AG04450 (cell line): ENCODE results near the gene RP2. TPM values are rescaled to one million over a fixed set of nuclear protein-coding genes. Genes with fewer than 3 reads are reported as not detected.

Source experiments
- CTCF ChIA-PET: fragments of 300-600, 350-600 bp; formaldehyde crosslinking; extraction: SDS; loops from one replicate; lab custom pipeline; 2022; ENCODE audit warnings: antibody characterized with exemption, inconsistent platforms; lab: Charles Lee
- POLR2A ChIA-PET: fragments of 350-600 bp; formaldehyde crosslinking; extraction: SDS; loops from one replicate; lab custom pipeline; 2021; ENCODE audit warnings: antibody characterized with exemption, inconsistent platforms; lab: Yijun Ruan, JAX
- DNase-seq: peaks from one replicate; pipeline ENCODE4 v3.0.0-alpha.2; 2011; ENCODE audit warnings: low read depth, low spot score
- H3K27ac ChIP-seq: one replicate; pipeline ENCODE4 v1.5.1; 2012; ENCODE audit warnings: low read depth, low read length, control low read depth
- H3K27me3 ChIP-seq: one replicate; pipeline ENCODE4 v1.6.0; 2012; ENCODE audit warnings: low read length; ENCODE audit not compliant: control insufficient read depth, insufficient read depth
- H3K4me3 ChIP-seq: 2 replicates; pipeline ENCODE4 v1.5.1; 2011; ENCODE audit warnings: mild to moderate bottlenecking, low read depth, low read length, control low read depth
- H3K9me3 ChIP-seq: 2 replicates; pipeline ENCODE4 v1.5.1; 2012; ENCODE audit warnings: low read length; ENCODE audit not compliant: control insufficient read depth, insufficient read depth
- polyA plus RNA-seq: library from polyadenylated mRNA; depleted of rRNA; stranded (reverse); fragments of >200 nt; gene quantifications from 2 replicates; pipeline ENCODE4 v1.2.3, GENCODE V29; 2011
- TF ChIP-seq, protein P1 (sequence below): IDR thresholded peaks from 2 replicates; pipeline ENCODE4 v1.5.1; 2011; ENCODE audit warnings: low read depth, low read length, control low read depth, inconsistent platforms

Gene RP2
- polyA plus RNA-seq, 1 experiment: 16.6 TPM

DNA sequence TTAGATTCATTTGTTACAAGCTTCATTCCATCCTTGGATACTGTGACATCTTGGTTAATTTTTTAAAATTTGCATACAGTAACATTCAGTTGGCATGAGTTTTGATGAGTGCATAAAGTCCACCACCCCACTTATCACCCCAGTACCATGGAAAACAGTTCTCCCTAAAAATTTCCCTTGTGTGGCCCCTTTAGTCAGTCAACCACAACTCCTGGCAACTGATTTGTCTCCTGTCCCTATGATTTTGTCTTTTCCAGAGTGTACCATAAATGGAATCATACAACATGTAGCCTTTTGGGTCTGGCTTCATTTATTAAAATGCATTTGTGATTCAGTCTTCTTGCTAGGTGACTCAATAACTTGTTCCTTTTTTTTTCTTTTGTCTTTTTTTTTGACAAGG, 29.9 kb downstream of the RP2 start:
- Histone ChIP-seq H3K4me3 (no peak overlapping the region), H3K9me3 (no peaks in the 10 kb centered on the region), H3K27ac (no peak overlapping the region), H3K27me3 (no peaks in the 10 kb centered on the region)
- DNase-seq: no peak
- ChIA-PET CTCF (no interaction called here), POLR2A (no interaction called here)
- TF ChIP-seq, protein P1, sequence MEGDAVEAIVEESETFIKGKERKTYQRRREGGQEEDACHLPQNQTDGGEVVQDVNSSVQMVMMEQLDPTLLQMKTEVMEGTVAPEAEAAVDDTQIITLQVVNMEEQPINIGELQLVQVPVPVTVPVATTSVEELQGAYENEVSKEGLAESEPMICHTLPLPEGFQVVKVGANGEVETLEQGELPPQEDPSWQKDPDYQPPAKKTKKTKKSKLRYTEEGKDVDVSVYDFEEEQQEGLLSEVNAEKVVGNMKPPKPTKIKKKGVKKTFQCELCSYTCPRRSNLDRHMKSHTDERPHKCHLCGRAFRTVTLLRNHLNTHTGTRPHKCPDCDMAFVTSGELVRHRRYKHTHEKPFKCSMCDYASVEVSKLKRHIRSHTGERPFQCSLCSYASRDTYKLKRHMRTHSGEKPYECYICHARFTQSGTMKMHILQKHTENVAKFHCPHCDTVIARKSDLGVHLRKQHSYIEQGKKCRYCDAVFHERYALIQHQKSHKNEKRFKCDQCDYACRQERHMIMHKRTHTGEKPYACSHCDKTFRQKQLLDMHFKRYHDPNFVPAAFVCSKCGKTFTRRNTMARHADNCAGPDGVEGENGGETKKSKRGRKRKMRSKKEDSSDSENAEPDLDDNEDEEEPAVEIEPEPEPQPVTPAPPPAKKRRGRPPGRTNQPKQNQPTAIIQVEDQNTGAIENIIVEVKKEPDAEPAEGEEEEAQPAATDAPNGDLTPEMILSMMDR: no peak

DNA sequence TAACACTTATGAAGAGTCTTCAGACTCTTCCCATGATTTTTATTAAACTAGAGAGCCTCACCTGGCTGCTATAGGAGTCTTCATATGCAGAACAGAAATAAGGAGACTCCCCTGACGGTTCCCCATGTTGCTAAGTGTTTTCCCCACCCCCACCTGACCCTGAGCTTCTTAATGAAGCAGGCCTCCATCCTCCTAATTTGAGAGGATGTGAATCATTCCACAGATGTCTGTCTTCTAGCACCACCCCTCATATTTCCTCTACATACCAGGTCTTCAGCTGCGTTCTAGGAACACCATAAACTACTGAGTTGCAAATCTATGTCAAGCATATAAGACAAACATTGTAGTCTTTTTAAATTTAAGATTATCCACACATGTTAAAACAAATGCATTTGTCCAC, 36.9 kb downstream of the RP2 start:
- ChIA-PET POLR2A (no interaction called here), CTCF (interaction anchor here (0.6 to 1.6 kb wide), 5 partner anchors 10 to 219 kb away, joined by 3 to 7 read pairs (median 6); no protein-coding TSS in a partner anchor)
- DNase-seq: no peak
- Histone ChIP-seq H3K27me3 (no peaks in the 10 kb centered on the region), H3K9me3 (no peaks in the 10 kb centered on the region), H3K4me3 (no peak overlapping the region), H3K27ac (no peak overlapping the region)
- TF ChIP-seq, protein P1: no peak

DNA sequence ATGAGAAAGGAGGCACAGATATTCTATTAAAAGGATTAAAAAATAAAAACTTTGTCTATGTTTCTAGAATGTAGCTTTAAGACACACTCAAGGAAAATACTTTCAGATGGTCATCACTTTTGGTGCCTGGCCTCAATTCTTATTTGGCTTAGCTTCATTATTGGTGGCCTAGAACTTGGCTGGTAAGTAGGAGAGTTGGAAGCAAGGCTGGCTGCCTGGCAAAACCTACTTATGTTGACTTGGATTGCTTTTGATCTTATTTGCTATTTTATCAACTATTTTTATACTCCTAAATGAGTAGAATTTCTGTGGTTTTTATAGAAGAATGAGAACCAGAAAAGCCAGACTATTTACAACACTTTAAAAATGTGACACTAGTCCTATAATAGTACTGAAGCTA, 40.1 kb downstream of the RP2 start:
- Histone ChIP-seq H3K27me3 (no peaks in the 10 kb centered on the region), H3K4me3 (no peak overlapping the region), H3K27ac (no peak overlapping the region), H3K9me3 (no peaks in the 10 kb centered on the region)
- POLR2A ChIA-PET: no interaction called here
- CTCF ChIA-PET: interaction anchor here (1.6 kb wide), 1 partner anchor 154 kb away, joined by 3 read pairs; no protein-coding TSS in a partner anchor
- DNase-seq: no peak
- TF ChIP-seq, protein P1: no peak

DNA sequence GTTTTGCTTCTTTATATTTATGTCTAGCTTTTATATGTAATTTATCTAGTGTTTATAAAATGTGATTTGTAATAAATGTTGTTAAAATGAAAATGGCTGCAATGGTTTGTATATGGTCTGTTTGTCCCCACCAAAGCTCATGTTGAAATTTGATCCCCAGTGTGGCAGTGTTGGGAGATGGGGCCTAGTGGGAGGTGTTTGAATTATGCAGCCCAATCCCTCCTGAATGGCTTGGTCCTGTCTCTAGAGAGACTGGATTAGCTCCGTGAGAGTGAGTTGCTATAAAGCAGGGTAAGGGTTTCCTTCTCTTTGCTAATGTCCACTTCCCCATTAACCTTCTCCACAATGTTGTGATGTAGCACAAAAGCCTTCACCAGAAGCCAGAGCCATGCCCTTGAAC, 45.4 kb downstream of the RP2 start:
- ChIA-PET CTCF (interaction anchor here (1.2 kb wide), 1 partner anchor 22 kb away, joined by 3 read pairs; no protein-coding TSS in a partner anchor), POLR2A (no interaction called here)
- Histone ChIP-seq H3K27ac (no peak overlapping the region), H3K9me3 (no peaks in the 10 kb centered on the region), H3K27me3 (no peaks in the 10 kb centered on the region), H3K4me3 (no peak overlapping the region)
- no peak for DNase-seq
- TF ChIP-seq, protein P1: no peak

DNA sequence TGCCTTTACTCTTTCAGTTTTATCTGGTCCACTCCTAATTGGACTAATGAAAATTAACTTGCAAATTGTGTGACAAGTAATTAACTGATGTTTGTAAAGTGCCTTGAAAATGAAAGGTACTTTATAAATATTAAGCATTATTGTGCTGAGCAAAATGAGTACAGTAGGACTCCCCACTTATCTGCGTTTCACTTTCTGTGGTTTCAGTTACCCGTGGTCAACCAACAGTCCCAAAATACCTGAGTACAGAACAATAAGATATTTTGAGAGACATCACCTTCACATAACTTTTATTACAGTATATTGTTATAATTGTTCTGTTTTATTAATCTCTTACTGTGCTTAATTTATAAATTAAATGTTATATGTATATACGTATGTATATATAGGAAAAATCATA, 48.0 kb downstream of the RP2 start:
- H3K27me3 ChIP-seq: no peaks in the 10 kb centered on the region
- POLR2A ChIA-PET: no interaction called here
- DNase-seq: no peak
- no peak overlapping the region for H3K4me3 ChIP-seq
- no peaks in the 10 kb centered on the region for H3K9me3 ChIP-seq
- no peak overlapping the region for H3K27ac ChIP-seq
- CTCF ChIA-PET: no interaction called here
- TF ChIP-seq, protein P1: no peak
